ENCODE data around the gene KCNJ2. TPM values are rescaled to one million over a fixed set of nuclear protein-coding genes. Genes with fewer than 3 reads are reported as not detected.

The KCNJ2 gene
- total RNA-seq, 1 experiment from 2014 or later, result 1.6 TPM

- no peak overlapping the region for H3K4me3 Mint-ChIP-seq
Measured at GRCh38 chr17:70181866-70182265, 12.5 kb downstream of the KCNJ2 start.

GRCh38 chr17:70183508-70183907, 14.2 kb downstream of the KCNJ2 start:
- CTCF ChIA-PET, result no interaction called here
- no peaks in the 10 kb centered on the region for H3K36me3 Mint-ChIP-seq
- DNase-seq (ENCODE audit: low spot score) (no peak), ATAC-seq (no peak)
- no peak overlapping the region for H3K27ac Mint-ChIP-seq
- H3K4me3 Mint-ChIP-seq, result no peak overlapping the region
- POLR2A ChIA-PET, result no interaction called here
- no peaks in the 10 kb centered on the region for H3K9me3 Mint-ChIP-seq
- peaks cover 3% of the 10 kb centered on the region for H3K4me1 Mint-ChIP-seq
- no peaks in the 10 kb centered on the region for H3K27me3 Mint-ChIP-seq (ENCODE audit: low read depth)
- TF ChIP-seq SMAD3 (CRISPR knock-in tag; IDR thresholded peaks at IDR 0.05; ENCODE audit: borderline replicate concordance) (no peak), GRHL2 (CRISPR knock-in tag; IDR thresholded peaks at IDR 0.05; ENCODE audit: insufficient replicate concordance, severe bottlenecking) (no peak), ERG (CRISPR knock-in tag; IDR thresholded peaks at IDR 0.05) (no peak), NR1H2 (CRISPR knock-in tag; IDR thresholded peaks at IDR 0.05) (no peak), GABPB1 (CRISPR knock-in tag; IDR thresholded peaks at IDR 0.05) (no peak), HMGA2 (CRISPR knock-in tag; IDR thresholded peaks at IDR 0.05) (no peak), FOXJ3 (CRISPR knock-in tag; IDR thresholded peaks at IDR 0.05; ENCODE audit: borderline replicate concordance) (no peak), ZNF121 (CRISPR knock-in tag; IDR thresholded peaks at IDR 0.05) (no peak), USF1 (CRISPR knock-in tag; IDR thresholded peaks at IDR 0.05) (no peak), SOX15 (CRISPR knock-in tag; IDR thresholded peaks at IDR 0.05) (no peak)
- TF ChIP-seq, protein P1, sequence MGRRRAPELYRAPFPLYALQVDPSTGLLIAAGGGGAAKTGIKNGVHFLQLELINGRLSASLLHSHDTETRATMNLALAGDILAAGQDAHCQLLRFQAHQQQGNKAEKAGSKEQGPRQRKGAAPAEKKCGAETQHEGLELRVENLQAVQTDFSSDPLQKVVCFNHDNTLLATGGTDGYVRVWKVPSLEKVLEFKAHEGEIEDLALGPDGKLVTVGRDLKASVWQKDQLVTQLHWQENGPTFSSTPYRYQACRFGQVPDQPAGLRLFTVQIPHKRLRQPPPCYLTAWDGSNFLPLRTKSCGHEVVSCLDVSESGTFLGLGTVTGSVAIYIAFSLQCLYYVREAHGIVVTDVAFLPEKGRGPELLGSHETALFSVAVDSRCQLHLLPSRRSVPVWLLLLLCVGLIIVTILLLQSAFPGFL (CRISPR knock-in tag; IDR thresholded peaks at IDR 0.05; ENCODE audit: borderline replicate concordance), result no peak
- TF ChIP-seq, protein P2, sequence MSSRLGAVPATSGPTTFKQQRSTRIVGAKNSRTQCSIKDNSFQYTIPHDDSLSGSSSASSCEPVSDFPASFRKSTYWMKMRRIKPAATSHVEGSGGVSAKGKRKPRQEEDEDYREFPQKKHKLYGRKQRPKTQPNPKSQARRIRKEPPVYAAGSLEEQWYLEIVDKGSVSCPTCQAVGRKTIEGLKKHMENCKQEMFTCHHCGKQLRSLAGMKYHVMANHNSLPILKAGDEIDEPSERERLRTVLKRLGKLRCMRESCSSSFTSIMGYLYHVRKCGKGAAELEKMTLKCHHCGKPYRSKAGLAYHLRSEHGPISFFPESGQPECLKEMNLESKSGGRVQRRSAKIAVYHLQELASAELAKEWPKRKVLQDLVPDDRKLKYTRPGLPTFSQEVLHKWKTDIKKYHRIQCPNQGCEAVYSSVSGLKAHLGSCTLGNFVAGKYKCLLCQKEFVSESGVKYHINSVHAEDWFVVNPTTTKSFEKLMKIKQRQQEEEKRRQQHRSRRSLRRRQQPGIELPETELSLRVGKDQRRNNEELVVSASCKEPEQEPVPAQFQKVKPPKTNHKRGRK (CRISPR knock-in tag; IDR thresholded peaks at IDR 0.05; ENCODE audit: borderline replicate concordance), result no peak
- TF ChIP-seq, protein P3, sequence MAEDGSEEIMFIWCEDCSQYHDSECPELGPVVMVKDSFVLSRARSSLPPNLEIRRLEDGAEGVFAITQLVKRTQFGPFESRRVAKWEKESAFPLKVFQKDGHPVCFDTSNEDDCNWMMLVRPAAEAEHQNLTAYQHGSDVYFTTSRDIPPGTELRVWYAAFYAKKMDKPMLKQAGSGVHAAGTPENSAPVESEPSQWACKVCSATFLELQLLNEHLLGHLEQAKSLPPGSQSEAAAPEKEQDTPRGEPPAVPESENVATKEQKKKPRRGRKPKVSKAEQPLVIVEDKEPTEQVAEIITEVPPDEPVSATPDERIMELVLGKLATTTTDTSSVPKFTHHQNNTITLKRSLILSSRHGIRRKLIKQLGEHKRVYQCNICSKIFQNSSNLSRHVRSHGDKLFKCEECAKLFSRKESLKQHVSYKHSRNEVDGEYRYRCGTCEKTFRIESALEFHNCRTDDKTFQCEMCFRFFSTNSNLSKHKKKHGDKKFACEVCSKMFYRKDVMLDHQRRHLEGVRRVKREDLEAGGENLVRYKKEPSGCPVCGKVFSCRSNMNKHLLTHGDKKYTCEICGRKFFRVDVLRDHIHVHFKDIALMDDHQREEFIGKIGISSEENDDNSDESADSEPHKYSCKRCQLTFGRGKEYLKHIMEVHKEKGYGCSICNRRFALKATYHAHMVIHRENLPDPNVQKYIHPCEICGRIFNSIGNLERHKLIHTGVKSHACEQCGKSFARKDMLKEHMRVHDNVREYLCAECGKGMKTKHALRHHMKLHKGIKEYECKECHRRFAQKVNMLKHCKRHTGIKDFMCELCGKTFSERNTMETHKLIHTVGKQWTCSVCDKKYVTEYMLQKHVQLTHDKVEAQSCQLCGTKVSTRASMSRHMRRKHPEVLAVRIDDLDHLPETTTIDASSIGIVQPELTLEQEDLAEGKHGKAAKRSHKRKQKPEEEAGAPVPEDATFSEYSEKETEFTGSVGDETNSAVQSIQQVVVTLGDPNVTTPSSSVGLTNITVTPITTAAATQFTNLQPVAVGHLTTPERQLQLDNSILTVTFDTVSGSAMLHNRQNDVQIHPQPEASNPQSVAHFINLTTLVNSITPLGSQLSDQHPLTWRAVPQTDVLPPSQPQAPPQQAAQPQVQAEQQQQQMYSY (CRISPR knock-in tag; IDR thresholded peaks at IDR 0.05), result no peak
- TF ChIP-seq, protein P4, sequence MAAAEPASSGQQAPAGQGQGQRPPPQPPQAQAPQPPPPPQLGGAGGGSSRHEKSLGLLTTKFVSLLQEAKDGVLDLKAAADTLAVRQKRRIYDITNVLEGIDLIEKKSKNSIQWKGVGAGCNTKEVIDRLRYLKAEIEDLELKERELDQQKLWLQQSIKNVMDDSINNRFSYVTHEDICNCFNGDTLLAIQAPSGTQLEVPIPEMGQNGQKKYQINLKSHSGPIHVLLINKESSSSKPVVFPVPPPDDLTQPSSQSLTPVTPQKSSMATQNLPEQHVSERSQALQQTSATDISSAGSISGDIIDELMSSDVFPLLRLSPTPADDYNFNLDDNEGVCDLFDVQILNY (CRISPR knock-in tag; IDR thresholded peaks at IDR 0.05), result no peak
- TF ChIP-seq, protein P5, sequence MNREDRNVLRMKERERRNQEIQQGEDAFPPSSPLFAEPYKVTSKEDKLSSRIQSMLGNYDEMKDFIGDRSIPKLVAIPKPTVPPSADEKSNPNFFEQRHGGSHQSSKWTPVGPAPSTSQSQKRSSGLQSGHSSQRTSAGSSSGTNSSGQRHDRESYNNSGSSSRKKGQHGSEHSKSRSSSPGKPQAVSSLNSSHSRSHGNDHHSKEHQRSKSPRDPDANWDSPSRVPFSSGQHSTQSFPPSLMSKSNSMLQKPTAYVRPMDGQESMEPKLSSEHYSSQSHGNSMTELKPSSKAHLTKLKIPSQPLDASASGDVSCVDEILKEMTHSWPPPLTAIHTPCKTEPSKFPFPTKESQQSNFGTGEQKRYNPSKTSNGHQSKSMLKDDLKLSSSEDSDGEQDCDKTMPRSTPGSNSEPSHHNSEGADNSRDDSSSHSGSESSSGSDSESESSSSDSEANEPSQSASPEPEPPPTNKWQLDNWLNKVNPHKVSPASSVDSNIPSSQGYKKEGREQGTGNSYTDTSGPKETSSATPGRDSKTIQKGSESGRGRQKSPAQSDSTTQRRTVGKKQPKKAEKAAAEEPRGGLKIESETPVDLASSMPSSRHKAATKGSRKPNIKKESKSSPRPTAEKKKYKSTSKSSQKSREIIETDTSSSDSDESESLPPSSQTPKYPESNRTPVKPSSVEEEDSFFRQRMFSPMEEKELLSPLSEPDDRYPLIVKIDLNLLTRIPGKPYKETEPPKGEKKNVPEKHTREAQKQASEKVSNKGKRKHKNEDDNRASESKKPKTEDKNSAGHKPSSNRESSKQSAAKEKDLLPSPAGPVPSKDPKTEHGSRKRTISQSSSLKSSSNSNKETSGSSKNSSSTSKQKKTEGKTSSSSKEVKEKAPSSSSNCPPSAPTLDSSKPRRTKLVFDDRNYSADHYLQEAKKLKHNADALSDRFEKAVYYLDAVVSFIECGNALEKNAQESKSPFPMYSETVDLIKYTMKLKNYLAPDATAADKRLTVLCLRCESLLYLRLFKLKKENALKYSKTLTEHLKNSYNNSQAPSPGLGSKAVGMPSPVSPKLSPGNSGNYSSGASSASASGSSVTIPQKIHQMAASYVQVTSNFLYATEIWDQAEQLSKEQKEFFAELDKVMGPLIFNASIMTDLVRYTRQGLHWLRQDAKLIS (CRISPR knock-in tag; IDR thresholded peaks at IDR 0.05; ENCODE audit: borderline replicate concordance), result no peak

More at GRCh38 chr17:70181866-70182265, 12.5 kb downstream of the KCNJ2 start:
- ATAC-seq, result no peak
- Mint-ChIP-seq H3K27ac (no peak overlapping the region), H3K4me1 (peaks cover 10% of the 10 kb centered on the region), H3K27me3 (ENCODE audit: low read depth) (no peaks in the 10 kb centered on the region), H3K36me3 (no peaks in the 10 kb centered on the region), H3K9me3 (no peaks in the 10 kb centered on the region)
- ChIA-PET CTCF (no interaction called here), POLR2A (no interaction called here)
- no peak for DNase-seq (ENCODE audit: low spot score)
- TF ChIP-seq ERG (CRISPR knock-in tag; IDR thresholded peaks at IDR 0.05), result no peak
- no peak for TF ChIP-seq PRRX2 (CRISPR knock-in tag; IDR thresholded peaks at IDR 0.05)
- TF ChIP-seq CBFB (CRISPR knock-in tag; IDR thresholded peaks at IDR 0.05; ENCODE audit: low read depth), result no peak
- TF ChIP-seq EMX1 (CRISPR knock-in tag; IDR thresholded peaks at IDR 0.05), result no peak

All from WTC11 (cell line).